Gastrocnemius medialis (tissue), 4 donors: ENCODE measurements around the gene CPNE5. TPM values are rescaled to one million over a fixed set of nuclear protein-coding genes. Genes with fewer than 3 reads are reported as not detected.

Experiments
- ATAC-seq, 2 donors: fragments of 150-250 bp; one replicate each; pipeline ENCODE4 v1.9.1; 2016
- DNase-seq, 2 donors: peaks; one replicate each; pipeline ENCODE4 v3.0.0-alpha.2; 2019
- H3K27ac ChIP-seq, 4 donors: fragments of 200-600 bp; sonication (generic); 1 replicate in 1 of 4; 2 replicates in 3 of 4; pipeline ENCODE4 v1.5.1; 2016 to 2018; ENCODE audit warnings: mild to moderate bottlenecking in 2 of 4, moderate library complexity in 1 of 4
- H3K27me3 ChIP-seq, 3 donors: fragments of 200-600 bp; sonication (generic) in 2 of 3; 1 replicate in 1 of 3; 2 replicates in 2 of 3; pipeline versions ENCODE4 v1.5.1 to v1.6.0; 2016 to 2019; ENCODE audit warnings: mild to moderate bottlenecking in 1 of 3, moderate library complexity in 1 of 3
- H3K36me3 ChIP-seq, 2 donors: fragments of 200-600 bp; sonication (generic) in 1 of 2; one replicate each; pipeline ENCODE4 v1.5.1; 2017 to 2018
- H3K4me1 ChIP-seq, 2 donors: fragments of 200-600 bp; sonication (generic) in 1 of 2; one replicate each; pipeline ENCODE4 v1.5.1; 2016 to 2017; ENCODE audit warnings: mild to moderate bottlenecking in 2 of 2
- H3K4me3 ChIP-seq, 4 donors: fragments of 200-600 bp; sonication (generic) in 3 of 4; 1 replicate in 1 of 4; 2 replicates in 3 of 4; pipeline ENCODE4 v1.5.1; 2016 to 2019; ENCODE audit warnings: mild to moderate bottlenecking in 2 of 4
- H3K9me3 ChIP-seq, 3 donors: fragments of 200-600 bp; sonication (generic) in 2 of 3; 1 replicate in 1 of 3; 2 replicates in 2 of 3; pipeline ENCODE4 v1.5.1; 2016 to 2019
- CTCF ChIP-seq, 5 experiments: fragments of 450-650 bp in 3 of 5; fragments of 200-600 bp in 2 of 5; sonication (generic) in 2 of 5; IDR thresholded peaks in 4 of 5; conservative IDR thresholded peaks in 1 of 5; 1 replicate in 4 of 5; 2 replicates in 1 of 5; pipeline ENCODE4 v1.5.1; 2016 to 2019; ENCODE audit warnings: antibody characterized with exemption in 5 of 5, mild to moderate bottlenecking in 3 of 5, moderate library complexity in 3 of 5
- POLR2A ChIP-seq, 2 donors: fragments of 450-650 bp; IDR thresholded peaks; one replicate each; pipeline ENCODE4 v1.6.1; 2017; ENCODE audit warnings: antibody characterized with exemption in 2 of 2, mild to moderate bottlenecking in 2 of 2, moderate library complexity in 2 of 2
- in situ Hi-C, 4 donors: fragments of 200-750 bp; cut with MboI; loops; one replicate each; pipeline versions ENCODE4 v1.15.0 to v1.8.0; 2017; ENCODE audit warnings: low sequenced_read_pairs in 4 of 4
- intact Hi-C: fragments of 100-400 bp; cut with DNase I; formaldehyde crosslinking; loops from one replicate; pipeline ENCODE4 v1.15.1; 2023; ENCODE audit warnings: low total_unique reads
- total RNA-seq, 4 donors: library from RNA; depleted of rRNA; stranded (reverse); fragments of >200 nt; gene quantifications; one replicate each; pipeline versions ENCODE4 v1.1.0 to v1.2.3, GENCODE V29; 2016

Gene CPNE5
- total RNA-seq, 4 donors from 2014 or later = 0.11 TPM; not detected in 3

- DNase-seq = no peak
- peaks cover 17 to 29% of the 10 kb centered on the region in 2 donors for H3K4me1 ChIP-seq
- no peaks in the 10 kb centered on the region for H3K27me3 ChIP-seq
- no peak overlapping the region for H3K4me3 ChIP-seq
- peak overlapping the region; percentile 20 to 49 (median 31) for H3K27ac ChIP-seq
- no peaks in the 10 kb centered on the region for H3K36me3 ChIP-seq
- H3K9me3 ChIP-seq = no peaks in the 10 kb centered on the region
- no peak for TF ChIP-seq CTCF (IDR thresholded peaks at IDR 0.05 in 4 of 5, conservative IDR thresholded peaks at IDR 0.05 in 1 of 5)
- TF ChIP-seq POLR2A (IDR thresholded peaks at IDR 0.05) = no peak
- ATAC-seq = peak; percentile 14 to 49
- intact Hi-C loops (no loop called here), in situ Hi-C loops (no loop called here)
Measured at GRCh38 chr6:36830577-36830976, 8.7 kb downstream of the CPNE5 start.

- in situ Hi-C loops = no loop called here
- Histone ChIP-seq H3K27me3 (no peaks in the 10 kb centered on the region), H3K27ac (peak overlapping the region; percentile 20 to 49 (median 31)), H3K9me3 (no peaks in the 10 kb centered on the region), H3K4me3 (peak overlapping the region in 1 of 4 donors; percentile 0), H3K4me1 (peaks cover 17 to 29% of the 10 kb centered on the region in 2 donors), H3K36me3 (no peaks in the 10 kb centered on the region)
- ATAC-seq (peak; percentile 83 to 85), DNase-seq (peak; percentile 40 to 79)
- no peak for TF ChIP-seq CTCF (IDR thresholded peaks at IDR 0.05 in 4 of 5, conservative IDR thresholded peaks at IDR 0.05 in 1 of 5)
- no peak for TF ChIP-seq POLR2A (IDR thresholded peaks at IDR 0.05)
- intact Hi-C loops = no loop called here
Measured at GRCh38 chr6:36829919-36830544, 9.2 kb downstream of the CPNE5 start.

- H3K27ac ChIP-seq = peak overlapping the region in 3 of 4 donors; percentile 52 to 55 (median 55)
- intact Hi-C loops (no loop called here), in situ Hi-C loops (no loop called here)
- H3K4me3 ChIP-seq = no peak overlapping the region
- no peaks in the 10 kb centered on the region for H3K36me3 ChIP-seq
- DNase-seq = no peak
- no peaks in the 10 kb centered on the region for H3K27me3 ChIP-seq
- TF ChIP-seq POLR2A (IDR thresholded peaks at IDR 0.05) (no peak), CTCF (IDR thresholded peaks at IDR 0.05 in 4 of 5, conservative IDR thresholded peaks at IDR 0.05 in 1 of 5) (no peak)
- H3K9me3 ChIP-seq = no peaks in the 10 kb centered on the region
- H3K4me1 ChIP-seq = peaks cover 17 to 29% of the 10 kb centered on the region in 2 donors
- ATAC-seq = peak; percentile 12 to 22
Measured at GRCh38 chr6:36827261-36828079, 11.8 kb downstream of the CPNE5 start.

- intact Hi-C loops = no loop called here
- TF ChIP-seq CTCF (IDR thresholded peaks at IDR 0.05 in 4 of 5, conservative IDR thresholded peaks at IDR 0.05 in 1 of 5) (no peak), POLR2A (IDR thresholded peaks at IDR 0.05) (no peak)
- Histone ChIP-seq H3K27ac (peak overlapping the region in 2 of 4 donors; percentile 55), H3K36me3 (no peaks in the 10 kb centered on the region), H3K4me3 (no peak overlapping the region), H3K9me3 (no peaks in the 10 kb centered on the region), H3K27me3 (no peaks in the 10 kb centered on the region), H3K4me1 (peaks cover 17 to 29% of the 10 kb centered on the region in 2 donors)
- DNase-seq (no peak), ATAC-seq (no peak)
- in situ Hi-C loops = no loop called here
Measured at GRCh38 chr6:36826520-36827227, 12.6 kb downstream of the CPNE5 start.
